IPS DF 19.7 (cell line): ENCODE data around the gene PTPRE.
A peak's percentile ranks its signal among the peaks of the same experiment; 100 is the strongest.

Source experiments
- DNase-seq: peaks from one replicate; pipeline ENCODE4 v3.0.0-alpha.2; 2013; ENCODE audit warnings: low read depth, low spot score

Gene PTPRE

GRCh38 chr10:128071417-128071782, 164.5 kb downstream of the PTPRE start:
- no peak for DNase-seq

GRCh38 chr10:128072046-128072445, 165.1 kb downstream of the PTPRE start:
- DNase-seq = no peak

GRCh38 chr10:128072941-128073645, 166.2 kb downstream of the PTPRE start:
- no peak for DNase-seq

GRCh38 chr10:128073890-128074289, 167.0 kb downstream of the PTPRE start:
- DNase-seq = no peak

GRCh38 chr10:128074589-128074988, 167.7 kb downstream of the PTPRE start:
- no peak for DNase-seq

- DNase-seq = no peak
Measured at GRCh38 chr10:128077155-128077875, 170.4 kb downstream of the PTPRE start.

- no peak for DNase-seq
Measured at GRCh38 chr10:128078136-128078969, 171.4 kb downstream of the PTPRE start.

- DNase-seq = no peak
Measured at GRCh38 chr10:128080231-128080630, 173.3 kb downstream of the PTPRE start.

GRCh38 chr10:128080641-128081040, 173.7 kb downstream of the PTPRE start:
- DNase-seq = no peak

GRCh38 chr10:128081222-128081621, 174.3 kb downstream of the PTPRE start:
- DNase-seq = no peak

GRCh38 chr10:128081720-128082119, 174.8 kb downstream of the PTPRE start:
- DNase-seq = no peak

- DNase-seq = no peak
Measured at GRCh38 chr10:128083191-128083895, 176.4 kb downstream of the PTPRE start.

GRCh38 chr10:128084364-128084763, 177.5 kb downstream of the PTPRE start:
- DNase-seq = no peak

- no peak for DNase-seq
Measured at GRCh38 chr10:128084991-128085390, 178.1 kb downstream of the PTPRE start.

GRCh38 chr10:128086003-128086863, 179.3 kb downstream of the PTPRE start:
- no peak for DNase-seq

- DNase-seq = no peak
Measured at GRCh38 chr10:128087146-128087883, 180.4 kb downstream of the PTPRE start.

- no peak for DNase-seq
Measured at GRCh38 chr10:128087884-128088709, 181.2 kb downstream of the PTPRE start.

GRCh38 chr10:128091636-128092210, 184.8 kb downstream of the PTPRE start:
- peak; percentile 38 for DNase-seq

GRCh38 chr10:128092454-128092853, 185.6 kb downstream of the PTPRE start:
- no peak for DNase-seq
